Loucy (cell line): Measurements from ENCODE around the gene IDUA.

Experiments used
- H2AFZ ChIP-seq: fragments of 200-600 bp; sonication (generic); 2 replicates; pipeline ENCODE4 v1.6.0; 2016; ENCODE audit warnings: antibody characterized with exemption, mild to moderate bottlenecking, low read length, moderate library complexity
- H3F3A ChIP-seq: fragments of 200-600 bp; 2 replicates; pipeline ENCODE4 v1.6.0; 2016; ENCODE audit warnings: antibody characterized with exemption, low read depth, mild to moderate bottlenecking
- H3K27me3 ChIP-seq: fragments of 200-600 bp; sonication (generic); 2 replicates; pipeline ENCODE4 v1.6.1; 2014; ENCODE audit warnings: low read length, mild to moderate bottlenecking; ENCODE audit not compliant: insufficient read depth, poor library complexity, severe bottlenecking
- H3K36me3 ChIP-seq: fragments of 200-600 bp; sonication (generic); 2 replicates; pipeline ENCODE4 v1.6.1; 2016; ENCODE audit warnings: low read length; ENCODE audit not compliant: insufficient read depth
- H3K4me1 ChIP-seq: fragments of 200-600 bp; sonication (generic); 2 replicates; pipeline ENCODE4 v1.5.1; 2014; ENCODE audit warnings: low read length, mild to moderate bottlenecking; ENCODE audit not compliant: insufficient read depth, poor library complexity, severe bottlenecking
- H3K4me2 ChIP-seq: fragments of 200-600 bp; sonication (generic); 2 replicates; pipeline ENCODE4 v1.6.0; 2014; ENCODE audit warnings: antibody characterized with exemption, low read length, low read depth, mild to moderate bottlenecking; ENCODE audit not compliant: poor library complexity, severe bottlenecking
- H3K4me3 ChIP-seq: fragments of 200-600 bp; sonication (generic); 2 replicates; pipeline ENCODE4 v1.5.1; 2014; ENCODE audit warnings: low read length, mild to moderate bottlenecking, mixed read lengths; ENCODE audit not compliant: poor library complexity, severe bottlenecking
- H3K79me2 ChIP-seq: fragments of 200-600 bp; sonication (generic); 2 replicates; pipeline ENCODE4 v1.6.1; 2014; ENCODE audit warnings: low read length; ENCODE audit not compliant: insufficient read depth
- H3K9ac ChIP-seq: fragments of 200-600 bp; sonication (generic); 2 replicates; pipeline ENCODE4 v1.6.0; 2014; ENCODE audit warnings: mild to moderate bottlenecking, low read depth, low read length, moderate library complexity; ENCODE audit not compliant: poor library complexity, severe bottlenecking
- H3K9me2 ChIP-seq: fragments of 200-600 bp; sonication (generic); replicated peaks from 2 replicates; pipeline ENCODE4 v1.6.1; 2016; ENCODE audit warnings: low read depth, low read length, mixed read lengths
- H3K9me3 ChIP-seq: fragments of 200-600 bp; sonication (generic); 2 replicates; pipeline ENCODE4 v1.6.1; 2014; ENCODE audit warnings: mild to moderate bottlenecking, antibody characterized with exemption, low read length, low read depth; ENCODE audit not compliant: insufficient read depth
- H4K20me1 ChIP-seq: fragments of 200-600 bp; sonication (generic); 2 replicates; pipeline ENCODE4 v1.6.0; 2014; ENCODE audit warnings: antibody characterized with exemption, low read length, mild to moderate bottlenecking; ENCODE audit not compliant: insufficient read depth, poor library complexity, severe bottlenecking
- EZH2phosphoT487 ChIP-seq: fragments of 200-600 bp; IDR thresholded peaks from 2 replicates; pipeline ENCODE4 v1.6.1; 2018; ENCODE audit warnings: antibody characterized with exemption, mild to moderate bottlenecking, moderate library complexity, borderline replicate concordance
- TF ChIP-seq, protein P1 (sequence below): fragments of 200-600 bp; sonication (generic); conservative IDR thresholded peaks from 2 replicates; pipeline ENCODE4 v1.5.1; 2014; ENCODE audit warnings: mild to moderate bottlenecking, antibody characterized with exemption, low read length

IDUA gene

DNA sequence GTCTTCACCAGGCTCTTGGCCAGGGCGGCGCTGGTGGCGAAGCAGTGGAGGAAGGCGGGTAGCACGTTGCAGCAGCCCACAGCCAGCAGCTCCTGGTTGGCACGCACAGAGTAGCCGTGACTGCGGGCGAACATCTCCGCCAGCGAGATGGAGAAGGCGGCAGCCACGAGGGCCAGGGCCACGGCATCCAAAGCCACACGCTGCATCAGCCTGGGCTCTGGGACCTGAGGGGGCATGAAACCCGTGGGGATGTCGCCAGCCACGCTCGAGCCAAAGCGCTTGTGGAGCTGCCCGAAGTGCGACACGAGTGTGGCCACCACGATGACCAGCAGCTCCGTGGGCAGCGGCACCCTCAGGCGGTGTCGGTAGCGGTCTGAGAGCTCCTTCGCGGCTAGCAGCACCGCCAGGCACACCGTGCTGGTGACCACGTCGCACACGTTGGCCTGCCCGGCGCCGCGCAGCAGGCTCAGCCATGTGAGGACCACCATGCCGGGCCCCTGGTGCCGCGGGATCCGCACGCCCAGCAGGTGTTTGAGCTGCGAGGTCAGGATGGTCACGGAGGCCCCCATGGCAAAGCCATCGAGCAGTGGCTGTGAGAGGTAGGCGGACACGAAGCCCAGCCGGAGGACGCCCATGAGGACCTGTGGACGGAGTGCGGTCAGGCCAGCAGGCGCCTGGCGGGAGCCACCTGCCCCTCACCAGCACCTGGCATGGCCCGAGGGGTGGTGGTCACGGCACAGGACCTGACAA is 3.1 kb downstream of the IDUA start:
- Histone ChIP-seq H3K36me3 (no peaks in the 10 kb centered on the region), H3K4me1 (peaks cover 21% of the 10 kb centered on the region), H3K27me3 (no peaks in the 10 kb centered on the region), H3F3A (no peaks in the 10 kb centered on the region), H3K4me2 (no peak overlapping the region), H3K9ac (no peak overlapping the region), H3K9me2 (no peaks in the 10 kb centered on the region), H4K20me1 (no peaks in the 10 kb centered on the region), H3K4me3 (no peak overlapping the region), H3K79me2 (peaks cover 11% of the 10 kb centered on the region), H3K9me3 (no peaks in the 10 kb centered on the region), H2AFZ (no peak overlapping the region)
- TF ChIP-seq, protein P1, sequence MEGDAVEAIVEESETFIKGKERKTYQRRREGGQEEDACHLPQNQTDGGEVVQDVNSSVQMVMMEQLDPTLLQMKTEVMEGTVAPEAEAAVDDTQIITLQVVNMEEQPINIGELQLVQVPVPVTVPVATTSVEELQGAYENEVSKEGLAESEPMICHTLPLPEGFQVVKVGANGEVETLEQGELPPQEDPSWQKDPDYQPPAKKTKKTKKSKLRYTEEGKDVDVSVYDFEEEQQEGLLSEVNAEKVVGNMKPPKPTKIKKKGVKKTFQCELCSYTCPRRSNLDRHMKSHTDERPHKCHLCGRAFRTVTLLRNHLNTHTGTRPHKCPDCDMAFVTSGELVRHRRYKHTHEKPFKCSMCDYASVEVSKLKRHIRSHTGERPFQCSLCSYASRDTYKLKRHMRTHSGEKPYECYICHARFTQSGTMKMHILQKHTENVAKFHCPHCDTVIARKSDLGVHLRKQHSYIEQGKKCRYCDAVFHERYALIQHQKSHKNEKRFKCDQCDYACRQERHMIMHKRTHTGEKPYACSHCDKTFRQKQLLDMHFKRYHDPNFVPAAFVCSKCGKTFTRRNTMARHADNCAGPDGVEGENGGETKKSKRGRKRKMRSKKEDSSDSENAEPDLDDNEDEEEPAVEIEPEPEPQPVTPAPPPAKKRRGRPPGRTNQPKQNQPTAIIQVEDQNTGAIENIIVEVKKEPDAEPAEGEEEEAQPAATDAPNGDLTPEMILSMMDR = no peak
- TF ChIP-seq EZH2phosphoT487 = no peak

DNA sequence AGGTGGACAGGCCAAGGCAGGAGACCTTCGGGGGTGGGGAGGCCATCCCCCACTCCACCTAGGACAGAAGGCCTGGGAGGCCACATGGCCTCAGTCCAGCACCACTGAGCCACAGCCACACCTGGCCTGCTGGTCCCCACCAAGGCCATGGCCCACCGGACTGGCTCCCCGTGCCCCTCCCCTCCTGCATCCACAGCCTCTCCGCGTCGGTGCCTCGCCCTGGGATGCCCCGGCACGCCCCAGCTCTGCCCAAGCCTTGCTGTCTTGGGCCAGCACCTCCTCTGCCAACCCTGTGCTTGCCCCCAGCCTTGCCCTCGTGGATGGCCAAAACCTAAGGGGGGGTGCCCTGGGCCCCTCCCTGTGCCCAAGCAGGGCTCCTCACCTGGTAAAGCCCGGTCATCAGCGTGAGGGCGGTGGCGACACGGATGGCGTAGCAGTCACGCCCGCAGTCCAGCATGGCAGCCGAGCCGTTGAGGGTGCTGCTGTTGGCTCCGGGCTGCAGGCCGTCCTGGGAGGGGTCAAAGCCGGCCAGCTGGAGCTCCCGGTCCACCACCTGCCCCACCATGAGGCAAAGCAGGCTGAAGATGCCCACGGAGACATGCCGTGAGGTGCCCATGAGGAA is 4.0 kb downstream of the IDUA start:
- TF ChIP-seq EZH2phosphoT487 = no peak
- TF ChIP-seq, protein P1 = no peak
- Histone ChIP-seq H2AFZ (no peak overlapping the region), H3K9me2 (no peaks in the 10 kb centered on the region), H3K4me2 (no peak overlapping the region), H3K27me3 (no peaks in the 10 kb centered on the region), H3K4me3 (no peak overlapping the region), H4K20me1 (no peaks in the 10 kb centered on the region), H3K9ac (no peak overlapping the region), H3K36me3 (no peaks in the 10 kb centered on the region), H3K79me2 (peaks cover 2% of the 10 kb centered on the region), H3K4me1 (peaks cover 13% of the 10 kb centered on the region), H3K9me3 (no peaks in the 10 kb centered on the region), H3F3A (no peaks in the 10 kb centered on the region)

DNA sequence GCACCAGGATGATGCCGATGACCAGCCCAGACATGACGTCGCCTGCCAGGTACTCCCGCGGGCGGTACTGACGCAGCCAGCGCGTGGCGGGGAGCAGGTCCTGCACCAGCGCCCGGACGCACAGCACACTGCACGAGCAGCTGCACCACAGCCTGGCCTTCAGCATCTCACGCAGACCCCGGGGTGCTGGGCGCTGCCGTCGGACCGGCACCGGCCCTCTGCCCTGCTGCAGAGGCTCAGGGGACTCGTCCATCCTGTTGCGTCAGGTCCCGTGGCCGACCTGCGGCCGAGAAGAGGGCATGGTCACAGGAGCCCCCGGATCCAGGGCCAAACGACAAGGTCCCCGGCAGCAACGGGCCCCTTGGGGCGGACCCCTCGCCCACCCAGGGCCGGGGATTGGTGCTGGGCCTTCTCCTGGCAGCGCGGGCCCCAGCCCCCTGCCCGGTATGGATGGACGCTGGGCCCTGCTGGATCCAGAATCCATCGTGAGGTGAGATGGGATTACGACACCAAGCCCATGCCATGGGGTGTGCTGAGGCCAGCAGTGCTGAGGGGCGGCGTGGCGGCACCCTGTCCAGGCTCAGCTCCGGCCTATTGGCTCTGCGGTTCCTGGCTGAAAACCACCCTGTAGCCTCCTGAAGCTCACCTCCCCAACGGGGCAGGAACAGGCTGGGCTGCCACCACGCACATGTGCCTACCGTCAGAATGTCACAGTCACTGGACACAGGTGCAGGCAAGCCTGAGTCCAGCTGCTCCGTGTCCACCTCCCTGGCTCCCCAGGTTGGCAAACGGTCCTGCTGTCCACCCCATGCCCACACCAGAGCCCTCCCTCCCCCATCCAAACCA is 4.8 kb downstream of the IDUA start:
- Histone ChIP-seq H3K79me2 (no peaks in the 10 kb centered on the region), H3K36me3 (no peaks in the 10 kb centered on the region), H4K20me1 (no peaks in the 10 kb centered on the region), H3K4me3 (no peak overlapping the region), H3K4me2 (no peak overlapping the region), H3K9me3 (no peaks in the 10 kb centered on the region), H3F3A (no peaks in the 10 kb centered on the region), H3K4me1 (peaks cover 6% of the 10 kb centered on the region), H3K9ac (no peak overlapping the region), H2AFZ (no peak overlapping the region), H3K9me2 (no peaks in the 10 kb centered on the region), H3K27me3 (no peaks in the 10 kb centered on the region)
- TF ChIP-seq, protein P1 = no peak
- TF ChIP-seq EZH2phosphoT487 = no peak
